ENCODE measurements around the gene COQ5.

DNA sequence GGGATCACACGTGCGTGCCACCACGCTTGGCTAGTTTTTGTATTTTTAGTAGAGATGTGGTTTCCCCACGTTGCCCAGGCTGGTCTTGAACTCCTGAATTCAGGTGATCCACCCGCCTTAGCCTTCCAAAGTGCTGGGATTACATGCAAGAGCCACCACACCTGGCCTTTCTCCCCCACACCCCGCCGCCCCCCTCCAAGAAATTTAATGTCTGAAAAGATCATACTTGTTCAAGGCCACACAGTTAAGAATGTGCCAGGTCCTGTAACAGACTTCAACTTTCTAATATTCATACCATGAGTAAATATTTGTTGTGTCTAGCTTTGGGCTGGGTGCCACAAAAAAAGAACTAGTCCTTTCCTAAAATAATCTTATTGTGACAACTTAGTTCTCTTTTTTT is 73.7 kb downstream of the COQ5 start:
- TF ChIP-seq, protein P1, sequence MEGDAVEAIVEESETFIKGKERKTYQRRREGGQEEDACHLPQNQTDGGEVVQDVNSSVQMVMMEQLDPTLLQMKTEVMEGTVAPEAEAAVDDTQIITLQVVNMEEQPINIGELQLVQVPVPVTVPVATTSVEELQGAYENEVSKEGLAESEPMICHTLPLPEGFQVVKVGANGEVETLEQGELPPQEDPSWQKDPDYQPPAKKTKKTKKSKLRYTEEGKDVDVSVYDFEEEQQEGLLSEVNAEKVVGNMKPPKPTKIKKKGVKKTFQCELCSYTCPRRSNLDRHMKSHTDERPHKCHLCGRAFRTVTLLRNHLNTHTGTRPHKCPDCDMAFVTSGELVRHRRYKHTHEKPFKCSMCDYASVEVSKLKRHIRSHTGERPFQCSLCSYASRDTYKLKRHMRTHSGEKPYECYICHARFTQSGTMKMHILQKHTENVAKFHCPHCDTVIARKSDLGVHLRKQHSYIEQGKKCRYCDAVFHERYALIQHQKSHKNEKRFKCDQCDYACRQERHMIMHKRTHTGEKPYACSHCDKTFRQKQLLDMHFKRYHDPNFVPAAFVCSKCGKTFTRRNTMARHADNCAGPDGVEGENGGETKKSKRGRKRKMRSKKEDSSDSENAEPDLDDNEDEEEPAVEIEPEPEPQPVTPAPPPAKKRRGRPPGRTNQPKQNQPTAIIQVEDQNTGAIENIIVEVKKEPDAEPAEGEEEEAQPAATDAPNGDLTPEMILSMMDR (tag by site-specific recombination; IDR thresholded peaks at IDR 0.05), result no peak
- TF ChIP-seq ZNF157 (tag by site-specific recombination; IDR thresholded peaks at IDR 0.05), result no peak
- TF ChIP-seq ZFP41 (tag by site-specific recombination; IDR thresholded peaks at IDR 0.05; ENCODE audit: borderline replicate concordance), result no peak
